ENCODE results near the gene INVS.

The INVS gene

DNA sequence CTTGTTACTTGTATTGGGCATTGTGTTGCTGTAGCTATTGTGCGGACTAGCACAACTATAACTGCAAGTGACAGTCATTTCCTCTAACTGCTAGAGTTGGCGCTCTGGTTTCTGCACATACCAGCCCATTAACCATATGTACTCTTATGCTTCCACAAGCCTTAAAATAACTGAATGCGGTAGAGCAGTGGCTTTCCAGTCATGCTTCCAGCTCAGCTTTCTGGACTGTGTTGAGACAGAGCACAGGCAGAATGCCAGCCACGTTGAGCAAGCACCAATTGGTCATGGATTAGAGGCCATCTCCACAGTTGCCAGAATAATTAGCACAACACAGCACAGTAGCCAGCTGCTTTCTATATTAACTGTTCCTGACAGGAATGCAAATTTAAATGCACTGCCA is 12.2 kb downstream of the INVS start:
- Histone ChIP-seq H3K4me3 (ENCODE audit: low read depth in 1 of 5, low read length in 5 of 5) (no peak overlapping the region), H3K27ac (ENCODE audit: low read depth, low read length) (no peak overlapping the region), H3K9ac (ENCODE audit: low read length in 5 of 5) (no peak overlapping the region), H3K36me3 (ENCODE audit: control insufficient read depth in 5 of 5, insufficient read depth in 5 of 5, low read length in 5 of 5) (peaks cover 9 to 20% (median 15%) of the 10 kb centered on the region in 5 donors), H3K4me1 (ENCODE audit: control insufficient read depth in 5 of 5, insufficient read depth in 5 of 5, low read length in 5 of 5) (peaks cover 0 to 11% (median 8%) of the 10 kb centered on the region in 5 donors), H3K9me3 (ENCODE audit: control insufficient read depth in 5 of 5, low read length in 5 of 5) (no peaks in the 10 kb centered on the region), H3K27me3 (ENCODE audit: control insufficient read depth in 5 of 5, insufficient read depth in 4 of 5, low read length in 5 of 5) (no peaks in the 10 kb centered on the region)

DNA sequence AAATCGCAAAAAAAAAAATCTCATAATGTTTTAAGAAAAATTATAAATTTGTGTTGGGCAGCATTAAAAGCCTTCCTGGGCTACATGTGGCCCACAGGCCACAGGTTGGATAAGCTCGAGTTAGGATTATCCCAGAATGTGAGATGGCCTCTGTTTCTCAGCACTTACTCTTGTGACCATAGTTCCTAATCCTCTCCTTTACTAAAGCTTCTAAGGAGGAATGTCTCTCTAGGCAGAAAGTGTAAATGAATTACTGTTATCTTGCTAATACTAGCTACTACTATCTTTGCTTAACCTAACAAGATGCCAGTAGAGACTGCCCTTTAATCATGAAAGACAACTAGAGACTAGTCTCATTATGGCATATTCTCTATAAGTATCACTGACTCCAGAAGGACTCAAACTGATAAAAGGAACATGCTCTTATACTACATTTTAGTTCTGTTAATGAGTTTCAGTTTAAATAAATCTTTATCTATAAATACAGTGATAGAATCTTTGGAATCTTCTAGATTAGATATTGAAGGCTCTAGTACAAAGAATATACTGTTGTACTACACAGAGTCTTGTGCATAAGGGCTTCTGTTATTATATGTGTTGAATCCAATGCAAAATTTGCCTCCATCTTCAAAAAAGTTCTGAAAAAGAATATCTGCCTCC is 13.8 kb downstream of the INVS start:
- Histone ChIP-seq H3K9me3 (ENCODE audit: control insufficient read depth in 5 of 5, low read length in 5 of 5) (no peaks in the 10 kb centered on the region), H3K9ac (ENCODE audit: low read length in 5 of 5) (no peak overlapping the region), H3K36me3 (ENCODE audit: control insufficient read depth in 5 of 5, insufficient read depth in 5 of 5, low read length in 5 of 5) (peaks cover 0 to 9% (median 3%) of the 10 kb centered on the region in 5 donors), H3K27ac (ENCODE audit: low read depth, low read length) (no peak overlapping the region), H3K27me3 (ENCODE audit: control insufficient read depth in 5 of 5, insufficient read depth in 4 of 5, low read length in 5 of 5) (no peaks in the 10 kb centered on the region), H3K4me3 (ENCODE audit: low read depth in 1 of 5, low read length in 5 of 5) (no peak overlapping the region), H3K4me1 (ENCODE audit: control insufficient read depth in 5 of 5, insufficient read depth in 5 of 5, low read length in 5 of 5) (peaks cover 0 to 11% (median 8%) of the 10 kb centered on the region in 5 donors)

DNA sequence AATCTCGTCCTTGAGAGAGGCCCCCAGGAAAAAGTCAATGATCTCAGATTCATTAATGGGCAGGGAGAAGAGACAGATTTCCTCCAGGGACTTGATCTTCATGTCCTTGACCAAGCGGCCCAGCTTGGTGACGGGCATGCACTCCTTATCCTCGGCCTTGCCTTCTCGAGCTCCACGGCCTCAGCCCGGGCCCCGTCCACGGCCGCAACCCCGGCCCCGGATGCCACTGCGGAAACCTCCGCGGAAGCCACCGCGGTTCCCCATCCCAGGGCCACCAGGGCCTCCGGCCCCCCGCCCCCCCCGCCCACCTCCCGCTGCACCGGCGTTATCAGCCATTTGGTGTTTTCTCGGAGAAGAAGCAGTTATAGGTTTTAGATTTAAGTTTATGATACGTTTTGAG is 18.3 kb downstream of the INVS start:
- H3K9me3 ChIP-seq (ENCODE audit: control insufficient read depth in 5 of 5, low read length in 5 of 5) = no peaks in the 10 kb centered on the region
- H3K9ac ChIP-seq (ENCODE audit: low read length in 5 of 5) = no peak overlapping the region
- no peaks in the 10 kb centered on the region for H3K4me1 ChIP-seq (ENCODE audit: control insufficient read depth in 5 of 5, insufficient read depth in 5 of 5, low read length in 5 of 5)
- no peak overlapping the region for H3K4me3 ChIP-seq (ENCODE audit: low read depth in 1 of 5, low read length in 5 of 5)
- H3K36me3 ChIP-seq (ENCODE audit: control insufficient read depth in 5 of 5, insufficient read depth in 5 of 5, low read length in 5 of 5) = peaks cover 0 to 12% (median 4%) of the 10 kb centered on the region in 5 donors
- H3K27me3 ChIP-seq (ENCODE audit: control insufficient read depth in 5 of 5, insufficient read depth in 4 of 5, low read length in 5 of 5) = no peaks in the 10 kb centered on the region
- H3K27ac ChIP-seq (ENCODE audit: low read depth, low read length) = no peak overlapping the region

DNA sequence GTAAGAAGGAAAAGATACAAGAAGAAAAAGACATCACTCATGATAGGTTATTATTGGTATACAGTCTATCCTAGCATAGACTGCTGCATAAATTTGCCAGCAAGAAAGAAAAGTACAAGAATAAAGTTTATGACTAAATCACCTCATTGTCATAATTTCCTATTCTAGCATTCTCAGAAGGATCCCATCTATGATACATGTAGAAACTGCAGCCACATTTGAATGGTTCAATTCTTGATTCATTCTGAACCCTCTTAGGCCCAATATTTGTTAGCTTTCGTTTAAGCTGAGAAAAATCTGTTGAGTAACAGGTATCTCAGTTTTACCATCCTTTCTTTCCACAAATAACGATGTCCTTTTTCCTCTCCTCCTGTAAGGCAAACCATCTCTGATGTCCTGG is 21.2 kb downstream of the INVS start:
- Histone ChIP-seq H3K36me3 (ENCODE audit: control insufficient read depth in 5 of 5, insufficient read depth in 5 of 5, low read length in 5 of 5) (peaks cover 0 to 12% (median 3%) of the 10 kb centered on the region in 5 donors), H3K4me1 (ENCODE audit: control insufficient read depth in 5 of 5, insufficient read depth in 5 of 5, low read length in 5 of 5) (no peaks in the 10 kb centered on the region), H3K4me3 (ENCODE audit: low read depth in 1 of 5, low read length in 5 of 5) (no peak overlapping the region), H3K27ac (ENCODE audit: low read depth, low read length) (no peak overlapping the region), H3K27me3 (ENCODE audit: control insufficient read depth in 5 of 5, insufficient read depth in 4 of 5, low read length in 5 of 5) (no peaks in the 10 kb centered on the region), H3K9me3 (ENCODE audit: control insufficient read depth in 5 of 5, low read length in 5 of 5) (no peaks in the 10 kb centered on the region), H3K9ac (ENCODE audit: low read length in 5 of 5) (no peak overlapping the region)

DNA sequence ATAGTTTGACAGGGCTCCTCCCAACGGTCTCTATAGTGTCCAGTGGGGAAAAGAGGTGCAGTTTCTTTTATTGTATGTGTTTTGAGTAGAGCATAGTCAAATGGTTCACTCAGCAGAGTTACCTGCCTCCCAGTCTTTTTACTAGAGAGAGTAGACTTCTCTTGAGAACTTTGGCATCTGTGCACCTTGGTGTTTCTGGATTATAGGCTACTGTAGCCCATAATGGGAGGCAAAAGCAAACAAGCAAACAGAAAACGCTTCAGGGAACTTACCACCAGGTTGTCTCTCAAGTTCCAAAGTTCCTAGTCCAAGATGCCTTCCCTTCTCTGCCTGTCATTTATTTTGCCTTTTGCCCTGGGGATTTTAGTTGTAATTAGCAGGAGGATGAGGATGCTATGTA is 26.2 kb downstream of the INVS start:
- Histone ChIP-seq H3K27me3 (ENCODE audit: control insufficient read depth in 5 of 5, insufficient read depth in 4 of 5, low read length in 5 of 5) (no peaks in the 10 kb centered on the region), H3K9ac (ENCODE audit: low read length in 5 of 5) (no peak overlapping the region), H3K27ac (ENCODE audit: low read depth, low read length) (no peak overlapping the region), H3K9me3 (ENCODE audit: control insufficient read depth in 5 of 5, low read length in 5 of 5) (no peaks in the 10 kb centered on the region), H3K4me1 (ENCODE audit: control insufficient read depth in 5 of 5, insufficient read depth in 5 of 5, low read length in 5 of 5) (peaks cover 0 to 6% (median 0%) of the 10 kb centered on the region in 5 donors), H3K36me3 (ENCODE audit: control insufficient read depth in 5 of 5, insufficient read depth in 5 of 5, low read length in 5 of 5) (peaks cover 0 to 6% (median 0%) of the 10 kb centered on the region in 5 donors), H3K4me3 (ENCODE audit: low read depth in 1 of 5, low read length in 5 of 5) (no peak overlapping the region)

DNA sequence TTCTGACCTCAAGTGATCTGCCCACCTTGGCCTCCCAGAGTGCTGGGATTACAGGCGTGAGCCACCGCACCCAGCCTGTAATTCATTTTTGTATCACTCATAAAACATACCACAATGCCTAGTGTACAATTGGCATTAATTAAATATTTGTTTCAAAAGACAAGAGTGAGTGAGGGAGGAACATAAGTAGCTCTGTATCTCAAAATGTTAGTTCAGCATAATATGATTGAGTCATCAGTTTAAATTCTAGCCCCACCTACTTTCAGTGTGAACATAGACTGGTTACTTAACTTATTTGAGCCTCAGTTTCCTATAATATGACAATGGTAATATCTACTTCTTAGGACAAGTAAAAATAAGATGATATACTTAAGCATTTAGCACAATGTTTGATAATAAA is 26.9 kb downstream of the INVS start:
- no peak overlapping the region for H3K27ac ChIP-seq (ENCODE audit: low read depth, low read length)
- no peak overlapping the region for H3K9ac ChIP-seq (ENCODE audit: low read length in 5 of 5)
- peaks cover 0 to 4% (median 0%) of the 10 kb centered on the region in 5 donors for H3K36me3 ChIP-seq (ENCODE audit: control insufficient read depth in 5 of 5, insufficient read depth in 5 of 5, low read length in 5 of 5)
- no peaks in the 10 kb centered on the region for H3K9me3 ChIP-seq (ENCODE audit: control insufficient read depth in 5 of 5, low read length in 5 of 5)
- peaks cover 0 to 6% (median 0%) of the 10 kb centered on the region in 5 donors for H3K4me1 ChIP-seq (ENCODE audit: control insufficient read depth in 5 of 5, insufficient read depth in 5 of 5, low read length in 5 of 5)
- H3K27me3 ChIP-seq (ENCODE audit: control insufficient read depth in 5 of 5, insufficient read depth in 4 of 5, low read length in 5 of 5) = no peaks in the 10 kb centered on the region
- H3K4me3 ChIP-seq (ENCODE audit: low read depth in 1 of 5, low read length in 5 of 5) = no peak overlapping the region

DNA sequence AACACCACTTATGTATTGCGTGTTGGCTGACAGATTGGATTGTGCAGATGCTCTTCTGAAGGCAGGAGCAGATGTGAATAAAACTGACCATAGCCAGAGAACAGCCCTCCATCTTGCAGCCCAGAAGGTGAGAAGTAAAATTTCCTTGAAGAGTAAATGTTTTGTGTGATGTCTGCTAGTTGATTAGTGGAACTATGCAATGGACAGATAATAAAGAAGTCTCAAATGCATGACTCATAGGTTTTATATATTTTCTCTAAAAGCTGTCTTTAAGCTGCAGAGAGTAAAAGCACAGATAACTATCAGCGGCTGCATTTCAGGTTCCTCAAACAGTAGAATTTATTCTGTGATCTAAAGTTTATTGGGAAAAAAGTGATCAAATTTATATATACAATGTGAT is 27.4 kb downstream of the INVS start:
- peaks cover 0 to 4% (median 0%) of the 10 kb centered on the region in 5 donors for H3K36me3 ChIP-seq (ENCODE audit: control insufficient read depth in 5 of 5, insufficient read depth in 5 of 5, low read length in 5 of 5)
- H3K27me3 ChIP-seq (ENCODE audit: control insufficient read depth in 5 of 5, insufficient read depth in 4 of 5, low read length in 5 of 5) = no peaks in the 10 kb centered on the region
- H3K4me1 ChIP-seq (ENCODE audit: control insufficient read depth in 5 of 5, insufficient read depth in 5 of 5, low read length in 5 of 5) = peaks cover 0 to 6% (median 0%) of the 10 kb centered on the region in 5 donors
- no peak overlapping the region for H3K9ac ChIP-seq (ENCODE audit: low read length in 5 of 5)
- no peaks in the 10 kb centered on the region for H3K9me3 ChIP-seq (ENCODE audit: control insufficient read depth in 5 of 5, low read length in 5 of 5)
- H3K4me3 ChIP-seq (ENCODE audit: low read depth in 1 of 5, low read length in 5 of 5) = no peak overlapping the region
- no peak overlapping the region for H3K27ac ChIP-seq (ENCODE audit: low read depth, low read length)

DNA sequence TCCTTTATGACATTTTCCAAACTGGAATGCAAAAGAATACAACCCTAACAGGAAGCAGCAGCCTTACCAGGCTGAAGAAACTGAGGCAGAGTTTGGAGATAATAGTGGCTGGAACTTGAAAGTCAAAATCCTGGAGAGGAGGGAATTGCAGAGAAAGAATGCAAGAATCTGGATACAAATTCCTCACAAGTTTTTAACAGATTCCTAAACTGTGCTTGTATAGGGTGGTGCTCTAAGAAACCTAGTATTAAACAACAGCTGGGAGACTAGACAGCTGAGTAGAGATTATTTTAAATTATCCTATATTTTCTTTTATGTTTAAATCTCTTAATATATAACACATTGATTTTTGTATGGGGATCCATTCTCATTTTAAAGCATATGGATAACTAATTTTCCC is 30.7 kb downstream of the INVS start:
- peaks cover 0 to 6% (median 0%) of the 10 kb centered on the region in 5 donors for H3K4me1 ChIP-seq (ENCODE audit: control insufficient read depth in 5 of 5, insufficient read depth in 5 of 5, low read length in 5 of 5)

DNA sequence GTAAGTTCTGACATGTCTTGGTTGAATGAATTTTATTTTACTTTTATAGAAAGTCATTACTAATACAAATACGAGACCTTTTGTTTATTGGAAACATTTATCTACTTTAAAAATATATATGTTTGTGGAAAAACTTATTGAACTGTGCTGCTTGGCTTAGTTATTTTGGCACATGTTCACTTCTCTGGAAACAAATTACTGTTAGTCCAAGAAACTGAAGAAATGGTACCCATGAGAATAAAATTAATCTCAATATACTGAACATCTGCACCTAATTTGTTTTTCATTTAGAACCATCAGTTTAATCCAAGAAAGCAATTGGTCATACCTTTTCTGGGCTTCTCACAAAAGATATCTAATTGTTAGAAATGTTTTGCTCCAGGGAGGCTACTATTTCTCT is 32.2 kb downstream of the INVS start:
- Histone ChIP-seq H3K9me3 (ENCODE audit: control insufficient read depth in 5 of 5, low read length in 5 of 5) (no peaks in the 10 kb centered on the region), H3K27me3 (ENCODE audit: control insufficient read depth in 5 of 5, insufficient read depth in 4 of 5, low read length in 5 of 5) (no peaks in the 10 kb centered on the region)

More for the DNA sequence above, 30.7 kb downstream of the INVS start:
- Histone ChIP-seq H3K9me3 (ENCODE audit: control insufficient read depth in 5 of 5, low read length in 5 of 5) (no peaks in the 10 kb centered on the region), H3K9ac (ENCODE audit: low read length in 5 of 5) (no peak overlapping the region), H3K4me3 (ENCODE audit: low read depth in 1 of 5, low read length in 5 of 5) (no peak overlapping the region), H3K36me3 (ENCODE audit: control insufficient read depth in 5 of 5, insufficient read depth in 5 of 5, low read length in 5 of 5) (peaks cover 3 to 10% (median 4%) of the 10 kb centered on the region in 5 donors), H3K27ac (ENCODE audit: low read depth, low read length) (no peak overlapping the region), H3K27me3 (ENCODE audit: control insufficient read depth in 5 of 5, insufficient read depth in 4 of 5, low read length in 5 of 5) (no peaks in the 10 kb centered on the region)

DNA sequence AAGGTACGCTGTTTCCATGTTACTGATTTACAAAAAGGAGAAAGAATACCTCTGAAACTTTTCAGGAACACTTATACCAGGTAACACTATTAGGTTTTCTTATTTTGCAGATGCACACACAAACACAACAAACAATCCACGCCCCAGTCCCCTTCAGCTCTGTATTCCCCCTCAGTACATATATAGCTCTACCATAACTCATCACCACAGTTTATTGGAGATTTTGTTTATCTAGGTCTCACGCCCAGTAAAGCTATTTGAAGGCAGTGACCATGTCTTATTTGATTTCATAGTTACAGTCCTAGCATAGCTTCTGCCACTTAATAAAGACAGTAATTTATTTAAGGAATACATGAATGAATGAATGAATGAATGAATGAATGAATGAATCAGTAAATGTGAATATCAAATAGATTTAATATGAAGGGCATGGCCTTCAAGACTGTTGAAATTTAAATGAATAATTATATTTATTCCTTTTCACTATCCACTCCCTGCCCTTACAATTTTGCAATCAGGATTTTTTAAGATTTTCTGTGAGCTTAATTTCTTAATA is 32.9 kb downstream of the INVS start:
- H3K9ac ChIP-seq (ENCODE audit: low read length in 5 of 5) = no peak overlapping the region
- no peaks in the 10 kb centered on the region for H3K27me3 ChIP-seq (ENCODE audit: control insufficient read depth in 5 of 5, insufficient read depth in 4 of 5, low read length in 5 of 5)
- H3K4me3 ChIP-seq (ENCODE audit: low read depth in 1 of 5, low read length in 5 of 5) = no peak overlapping the region
- H3K36me3 ChIP-seq (ENCODE audit: control insufficient read depth in 5 of 5, insufficient read depth in 5 of 5, low read length in 5 of 5) = peaks cover 2 to 10% (median 4%) of the 10 kb centered on the region in 5 donors
- no peak overlapping the region for H3K27ac ChIP-seq (ENCODE audit: low read depth, low read length)
- H3K4me1 ChIP-seq (ENCODE audit: control insufficient read depth in 5 of 5, insufficient read depth in 5 of 5, low read length in 5 of 5) = peaks cover 0 to 6% (median 0%) of the 10 kb centered on the region in 5 donors
- no peaks in the 10 kb centered on the region for H3K9me3 ChIP-seq (ENCODE audit: control insufficient read depth in 5 of 5, low read length in 5 of 5)

More for the DNA sequence above, 32.2 kb downstream of the INVS start:
- Histone ChIP-seq H3K36me3 (ENCODE audit: control insufficient read depth in 5 of 5, insufficient read depth in 5 of 5, low read length in 5 of 5) (peaks cover 3 to 10% (median 4%) of the 10 kb centered on the region in 5 donors), H3K9ac (ENCODE audit: low read length in 5 of 5) (no peak overlapping the region), H3K4me1 (ENCODE audit: control insufficient read depth in 5 of 5, insufficient read depth in 5 of 5, low read length in 5 of 5) (peaks cover 0 to 6% (median 0%) of the 10 kb centered on the region in 5 donors), H3K27ac (ENCODE audit: low read depth, low read length) (no peak overlapping the region), H3K4me3 (ENCODE audit: low read depth in 1 of 5, low read length in 5 of 5) (no peak overlapping the region)
